ENCODE data around the gene TBC1D16. TPM values are rescaled to one million over a fixed set of nuclear protein-coding genes. Genes with fewer than 3 reads are reported as not detected.

The TBC1D16 gene
- total and polyA plus RNA-seq, 12 donors: 4.8 to 23.3 (median 17.0) TPM

GRCh38 chr17:79907850-79908249 lies 127.8 kb downstream of the TBC1D16 start:
- 45 to 54% methylated on average over 16 of the region's 16 CpGs for WGBS, 2 donors
- Histone ChIP-seq H3K9me3 (no peaks in the 10 kb centered on the region), H3K36me3 (no peaks in the 10 kb centered on the region), H3K4me1 (peaks cover 0 to 6% (median 0%) of the 10 kb centered on the region in 9 donors), H3K27ac (no peak overlapping the region), H3K4me3 (no peak overlapping the region), H3K27me3 (peaks cover 0 to 43% (median 18%) of the 10 kb centered on the region in 7 donors)
- DNase-seq (no peak), ATAC-seq (peak in 7 of 8 donors; percentile 49 to 71 (median 61))
- intact Hi-C loops (cut with DNase I): loop anchor here in 1 of 10 donors (10.0 kb wide), 1 partner anchor 53 kb away; no protein-coding TSS in a partner anchor
- TF ChIP-seq CTCF (IDR thresholded peaks at IDR 0.05): no peak

GRCh38 chr17:79907217-79907715 lies 128.4 kb downstream of the TBC1D16 start:
- Histone ChIP-seq H3K4me1 (peaks cover 0 to 6% (median 0%) of the 10 kb centered on the region in 9 donors), H3K4me3 (no peak overlapping the region), H3K9me3 (no peaks in the 10 kb centered on the region), H3K27ac (no peak overlapping the region), H3K27me3 (peaks cover 0 to 47% (median 21%) of the 10 kb centered on the region in 7 donors), H3K36me3 (no peaks in the 10 kb centered on the region)
- intact Hi-C loops (cut with DNase I): loop anchor here in 1 of 10 donors (10.0 kb wide), 1 partner anchor 52 kb away; no protein-coding TSS in a partner anchor
- TF ChIP-seq CTCF (IDR thresholded peaks at IDR 0.05): no peak
- 82 to 83% methylated on average over 11 of the region's 11 CpGs for WGBS, 2 donors
- DNase-seq: no peak
- no peak for ATAC-seq

DNA sequence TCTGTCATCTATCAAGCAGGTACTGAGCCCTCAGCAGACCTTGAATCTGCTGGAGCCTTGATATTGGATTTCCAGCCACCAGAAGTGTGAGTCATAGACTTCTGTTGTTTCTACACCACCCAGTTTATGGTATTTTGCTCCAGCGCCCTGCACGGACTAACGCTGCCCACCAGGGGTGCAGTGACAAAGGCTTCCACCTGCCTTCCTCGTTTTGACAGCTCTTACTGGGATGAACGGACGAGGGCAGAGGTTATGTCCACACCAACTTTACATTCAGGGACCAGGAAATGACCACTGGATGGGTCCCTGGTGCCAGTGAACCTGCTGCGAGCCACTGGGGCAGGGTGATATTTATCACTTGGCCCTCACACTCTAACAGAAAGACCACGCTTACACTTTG lies 129.8 kb downstream of the TBC1D16 start:
- Histone ChIP-seq H3K27me3 (peaks cover 0 to 57% (median 33%) of the 10 kb centered on the region in 7 donors), H3K4me1 (peaks cover 0 to 6% (median 0%) of the 10 kb centered on the region in 9 donors), H3K4me3 (no peak overlapping the region), H3K9me3 (no peaks in the 10 kb centered on the region), H3K36me3 (no peaks in the 10 kb centered on the region), H3K27ac (no peak overlapping the region)
- intact Hi-C loops (cut with DNase I): loop anchor here in 1 of 10 donors (10.0 kb wide), 1 partner anchor 51 kb away; no protein-coding TSS in a partner anchor
- WGBS, 2 donors: 57 to 68% methylated on average over 8 of the region's 8 CpGs
- DNase-seq (no peak), ATAC-seq (no peak)
- no peak for TF ChIP-seq CTCF (IDR thresholded peaks at IDR 0.05)

- ATAC-seq: no peak
Observed at GRCh38 chr17:79904865-79905264, 130.8 kb downstream of the TBC1D16 start.

More at GRCh38 chr17:79904865-79905264, 130.8 kb downstream of the TBC1D16 start:
- peaks cover 0 to 60% (median 33%) of the 10 kb centered on the region in 7 donors for H3K27me3 ChIP-seq
- no peak overlapping the region for H3K27ac ChIP-seq
- H3K9me3 ChIP-seq: peaks cover 0 to 3% (median 0%) of the 10 kb centered on the region in 11 donors
- 76% methylated on average over 9 of the region's 9 CpGs for WGBS, 2 donors
- no peaks in the 10 kb centered on the region for H3K36me3 ChIP-seq
- intact Hi-C loops (cut with DNase I): loop anchor here in 1 of 10 donors (10.0 kb wide), 1 partner anchor 50 kb away; no protein-coding TSS in a partner anchor
- no peak for DNase-seq
- H3K4me1 ChIP-seq: peaks cover 0 to 6% (median 0%) of the 10 kb centered on the region in 9 donors
- no peak for TF ChIP-seq CTCF (IDR thresholded peaks at IDR 0.05)
- no peak overlapping the region for H3K4me3 ChIP-seq
